Measurements from ENCODE around the gene ITGA3. TPM values are rescaled to one million over a fixed set of nuclear protein-coding genes. Genes with fewer than 3 reads are reported as not detected.

ITGA3 gene
- total and polyA plus RNA-seq, 2 experiments from 2014 or later = 105 to 330 TPM

GRCh38 chr17:50026837-50027171 lies 29.1 kb upstream of the ITGA3 start:
- in situ Hi-C loops (cut with MboI) = loop anchor here (10.0 kb wide), 1 partner anchor 58 kb away; no protein-coding TSS in a partner anchor
- H4K20me1 ChIP-seq (ENCODE audit: insufficient read depth) = no peaks in the 10 kb centered on the region
- peak overlapping the region; percentile 69 for H3K4me3 ChIP-seq
- peaks cover 14% of the 10 kb centered on the region for H3F3A ChIP-seq (ENCODE audit: insufficient read depth)
- no peaks in the 10 kb centered on the region for H3K9me2 ChIP-seq (ENCODE audit: insufficient read depth)
- peak overlapping the region; percentile 75; the same call in 1 of the 2 replicates for H2AFZ ChIP-seq
- H3K27me3 ChIP-seq (replicated peaks; ENCODE audit: insufficient read depth) = no peaks in the 10 kb centered on the region
- peak overlapping the region; percentile 77 for H3K27ac ChIP-seq
- TF ChIP-seq EZH2phosphoT487 (IDR thresholded peaks at IDR 0.05; ENCODE audit: insufficient read depth, low read depth) (no peak), EZH2 (IDR thresholded peaks at IDR 0.05; ENCODE audit: insufficient read depth, poor library complexity, severe bottlenecking) (no peak)
- peak overlapping the region; percentile 71 for H3K9ac ChIP-seq
- H3K79me2 ChIP-seq (ENCODE audit: insufficient read depth) = no peaks in the 10 kb centered on the region
- H3K4me1 ChIP-seq (ENCODE audit: insufficient read depth) = peaks cover 24% of the 10 kb centered on the region
- H3K36me3 ChIP-seq (ENCODE audit: low read depth) = no peaks in the 10 kb centered on the region
- H3K4me2 ChIP-seq (ENCODE audit: unreplicated experiment) = peak overlapping the region; percentile 83
- peak; percentile 81 for DNase-seq
- 1 to 2% methylated on average over 6 of the region's 6 CpGs for WGBS, 2 experiments (ENCODE audit: low coverage in 1 of 2, low lambda C conversion rate in 2 of 2, missing lambda C conversion rate in 2 of 2)
- H3K9me3 ChIP-seq (ENCODE audit: low read depth) = no peaks in the 10 kb centered on the region

- Histone ChIP-seq H3K27me3 (replicated peaks; ENCODE audit: insufficient read depth) (no peaks in the 10 kb centered on the region), H3K9me2 (ENCODE audit: insufficient read depth) (no peaks in the 10 kb centered on the region), H3K9me3 (ENCODE audit: low read depth) (no peaks in the 10 kb centered on the region), H3F3A (ENCODE audit: insufficient read depth) (peaks cover 17% of the 10 kb centered on the region), H3K79me2 (ENCODE audit: insufficient read depth) (no peaks in the 10 kb centered on the region), H3K27ac (peak overlapping the region; percentile 77), H3K4me3 (peak overlapping the region; percentile 69), H2AFZ (peak overlapping the region; percentile 75), H3K4me2 (ENCODE audit: unreplicated experiment) (peak overlapping the region; percentile 83), H3K36me3 (ENCODE audit: low read depth) (no peaks in the 10 kb centered on the region), H3K4me1 (ENCODE audit: insufficient read depth) (peaks cover 24% of the 10 kb centered on the region), H4K20me1 (ENCODE audit: insufficient read depth) (no peaks in the 10 kb centered on the region), H3K9ac (peak overlapping the region; percentile 71)
- peak; percentile 97 for DNase-seq
- in situ Hi-C loops (cut with MboI) = loop anchor here (10.0 kb wide), 1 partner anchor 57 kb away; no protein-coding TSS in a partner anchor
- WGBS, 2 experiments (ENCODE audit: low coverage in 1 of 2, low lambda C conversion rate in 2 of 2, missing lambda C conversion rate in 2 of 2) = 5% methylated on average over 24 to 26 of the region's 27 CpGs
- TF ChIP-seq EZH2phosphoT487 (IDR thresholded peaks at IDR 0.05; ENCODE audit: insufficient read depth, low read depth) (no peak), EZH2 (IDR thresholded peaks at IDR 0.05; ENCODE audit: insufficient read depth, poor library complexity, severe bottlenecking) (no peak)
These were observed 28.6 kb upstream of the ITGA3 start for GRCh38 chr17:50027172-50027880.

- Histone ChIP-seq H4K20me1 (ENCODE audit: insufficient read depth) (no peaks in the 10 kb centered on the region), H3K9me2 (ENCODE audit: insufficient read depth) (no peaks in the 10 kb centered on the region), H3K9me3 (ENCODE audit: low read depth) (no peaks in the 10 kb centered on the region), H2AFZ (peak overlapping the region; percentile 62), H3F3A (ENCODE audit: insufficient read depth) (peaks cover 15% of the 10 kb centered on the region), H3K4me3 (peak overlapping the region; percentile 69), H3K27ac (peak overlapping the region; percentile 77), H3K4me2 (ENCODE audit: unreplicated experiment) (peak overlapping the region; percentile 83), H3K4me1 (ENCODE audit: insufficient read depth) (peaks cover 30% of the 10 kb centered on the region), H3K79me2 (ENCODE audit: insufficient read depth) (no peaks in the 10 kb centered on the region), H3K36me3 (ENCODE audit: low read depth) (no peaks in the 10 kb centered on the region), H3K27me3 (replicated peaks; ENCODE audit: insufficient read depth) (no peaks in the 10 kb centered on the region), H3K9ac (peak overlapping the region; percentile 37; the same call in 1 of the 2 replicates)
- 14 to 18% methylated on average over 19 to 20 of the region's 20 CpGs for WGBS, 2 experiments (ENCODE audit: low coverage in 1 of 2, low lambda C conversion rate in 2 of 2, missing lambda C conversion rate in 2 of 2)
- TF ChIP-seq EZH2 (IDR thresholded peaks at IDR 0.05; ENCODE audit: insufficient read depth, poor library complexity, severe bottlenecking) (no peak), EZH2phosphoT487 (IDR thresholded peaks at IDR 0.05; ENCODE audit: insufficient read depth, low read depth) (no peak)
- in situ Hi-C loops (cut with MboI) = loop anchor here (10.0 kb wide), 1 partner anchor 57 kb away; no protein-coding TSS in a partner anchor
- DNase-seq = peak; percentile 70
These were observed 27.8 kb upstream of the ITGA3 start for GRCh38 chr17:50027881-50028735.

- H3K9ac ChIP-seq = peak overlapping the region; percentile 37; the same call in 1 of the 2 replicates
- peak overlapping the region; percentile 77 for H3K27ac ChIP-seq
- no peaks in the 10 kb centered on the region for H3K79me2 ChIP-seq (ENCODE audit: insufficient read depth)
- no peaks in the 10 kb centered on the region for H3K9me2 ChIP-seq (ENCODE audit: insufficient read depth)
- peak overlapping the region; percentile 62 for H2AFZ ChIP-seq
- no peaks in the 10 kb centered on the region for H3K36me3 ChIP-seq (ENCODE audit: low read depth)
- H3K9me3 ChIP-seq (ENCODE audit: low read depth) = no peaks in the 10 kb centered on the region
- TF ChIP-seq EZH2 (IDR thresholded peaks at IDR 0.05; ENCODE audit: insufficient read depth, poor library complexity, severe bottlenecking) (no peak), EZH2phosphoT487 (IDR thresholded peaks at IDR 0.05; ENCODE audit: insufficient read depth, low read depth) (no peak)
- peaks cover 36% of the 10 kb centered on the region for H3K4me1 ChIP-seq (ENCODE audit: insufficient read depth)
- no peak overlapping the region for H3K4me3 ChIP-seq
- in situ Hi-C loops (cut with MboI) = loop anchor here (10.0 kb wide), 1 partner anchor 56 kb away; no protein-coding TSS in a partner anchor
- no peak for DNase-seq
- peak overlapping the region; percentile 83 for H3K4me2 ChIP-seq (ENCODE audit: unreplicated experiment)
- WGBS, 2 experiments (ENCODE audit: low coverage in 1 of 2, low lambda C conversion rate in 2 of 2, missing lambda C conversion rate in 2 of 2) = 73 to 82% methylated on average over 6 of the region's 6 CpGs
- no peaks in the 10 kb centered on the region for H4K20me1 ChIP-seq (ENCODE audit: insufficient read depth)
- H3K27me3 ChIP-seq (replicated peaks; ENCODE audit: insufficient read depth) = no peaks in the 10 kb centered on the region
- H3F3A ChIP-seq (ENCODE audit: insufficient read depth) = peaks cover 16% of the 10 kb centered on the region
These were observed 27.2 kb upstream of the ITGA3 start for GRCh38 chr17:50028736-50029120.
